GM19452 (cell line): ENCODE measurements around the gene PNPLA3.

ENCODE experiments used
- ATAC-seq: cut with Tn5 transposase; IDR thresholded peaks from one replicate; pipeline ENCODE4 v1.9.1; 2021; ENCODE audit not compliant: unreplicated experiment

PNPLA3 gene

GRCh38 chr22:43923191-43923590 lies 414 bp upstream of the PNPLA3 start:
- no peak for ATAC-seq

DNA sequence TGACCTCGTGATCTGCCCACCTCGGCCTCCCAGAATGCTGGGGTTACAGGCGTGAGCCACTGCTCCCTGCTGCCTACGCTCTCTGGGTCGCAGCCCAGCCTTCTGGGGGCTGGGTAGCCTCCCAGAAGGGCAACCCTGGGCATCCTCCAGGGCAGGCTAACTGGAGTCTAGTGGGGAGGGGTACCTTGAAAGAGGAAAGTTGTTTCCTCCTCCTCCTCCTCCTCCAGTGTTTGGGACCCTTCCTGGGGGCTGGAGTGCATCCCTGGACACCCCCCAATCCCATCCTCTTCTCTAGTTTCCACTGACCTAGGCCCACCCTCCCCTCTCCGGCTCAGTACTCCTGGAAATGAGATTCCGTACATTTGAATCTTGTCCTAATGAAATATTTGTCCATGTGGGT lies 1.3 kb downstream of the PNPLA3 start:
- no peak for ATAC-seq

DNA sequence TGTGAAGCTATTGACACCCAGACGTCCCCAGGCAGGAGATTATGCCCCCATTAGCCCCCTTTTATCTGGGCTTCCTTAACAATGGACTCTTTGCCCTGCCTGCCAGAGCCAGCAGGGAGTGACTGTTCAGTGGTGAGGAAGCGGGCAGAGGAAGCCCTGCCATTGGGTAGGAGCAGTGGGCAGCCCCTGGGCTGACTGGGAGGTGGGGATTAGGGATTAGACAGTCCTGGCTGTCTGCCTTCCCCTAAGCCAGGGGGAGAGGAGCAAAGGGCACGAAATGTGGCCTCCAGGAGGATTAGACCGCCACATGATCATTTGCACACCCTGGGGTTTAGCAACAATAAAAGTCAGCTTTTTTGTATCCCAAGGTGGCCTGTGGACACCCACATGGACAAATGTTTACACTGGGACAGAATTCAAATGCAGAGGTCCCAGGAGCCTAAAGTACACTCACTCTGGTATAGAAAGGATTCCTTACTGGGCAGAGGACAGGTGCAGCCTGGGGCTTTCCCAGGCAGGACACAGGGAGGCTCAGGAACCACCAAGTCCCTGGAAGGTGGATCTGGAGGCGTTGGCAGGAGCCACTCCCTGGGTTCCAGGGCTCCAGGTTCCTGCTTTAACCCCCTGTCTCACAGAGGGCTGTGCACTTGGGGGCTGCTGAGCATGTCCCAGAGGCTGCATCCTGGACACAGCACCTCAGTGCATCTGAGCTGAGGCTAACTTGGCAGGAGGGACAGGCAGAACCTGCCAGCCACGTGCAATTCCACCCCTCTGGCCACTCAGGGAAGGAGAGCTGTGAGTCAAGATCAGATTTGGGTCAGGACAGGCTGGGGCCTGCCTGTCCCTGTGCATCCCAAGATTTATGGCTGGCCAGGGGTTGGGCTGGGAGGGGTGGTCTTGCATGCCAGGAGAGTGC lies 2.1 kb downstream of the PNPLA3 start:
- ATAC-seq, result no peak

- no peak for ATAC-seq
These were observed 2.7 kb downstream of the PNPLA3 start for GRCh38 chr22:43926349-43926710.

DNA sequence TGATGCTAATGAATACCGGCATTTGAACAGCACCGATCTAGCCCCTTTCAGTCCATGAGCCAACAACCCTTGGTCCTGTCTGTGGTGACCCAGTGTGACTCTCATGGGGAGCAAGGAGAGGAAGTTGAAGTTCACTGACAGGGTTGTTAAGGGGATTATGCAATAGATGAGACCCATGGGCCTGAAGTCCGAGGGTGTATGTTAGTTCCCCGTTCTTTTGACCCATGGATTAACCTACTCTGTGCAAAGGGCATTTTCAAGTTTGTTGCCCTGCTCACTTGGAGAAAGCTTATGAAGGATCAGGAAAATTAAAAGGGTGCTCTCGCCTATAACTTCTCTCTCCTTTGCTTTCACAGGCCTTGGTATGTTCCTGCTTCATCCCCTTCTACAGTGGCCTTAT lies 4.9 kb downstream of the PNPLA3 start:
- no peak for ATAC-seq

GRCh38 chr22:43928908-43929307 lies 5.3 kb downstream of the PNPLA3 start:
- no peak for ATAC-seq

DNA sequence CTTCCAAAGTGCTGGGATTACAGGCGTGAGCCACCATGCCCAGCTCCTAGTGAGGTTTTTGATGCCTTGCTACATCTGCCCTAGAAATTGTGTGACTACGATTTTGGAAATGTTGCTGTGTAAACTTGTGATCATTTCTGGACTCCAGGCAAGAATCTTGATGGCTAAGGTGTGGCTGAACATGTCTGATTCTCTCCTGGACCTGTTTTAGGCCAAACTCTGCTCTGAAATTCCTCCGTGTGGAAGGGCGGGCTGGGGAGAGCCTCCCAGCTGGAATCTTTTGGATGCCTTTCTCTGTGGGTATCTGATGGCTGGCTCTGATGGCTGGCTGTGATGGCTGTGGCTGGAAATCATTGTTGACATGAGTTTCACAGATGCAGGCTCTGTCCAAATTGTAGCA lies 8.2 kb downstream of the PNPLA3 start:
- no peak for ATAC-seq

- ATAC-seq, result no peak
These were observed 17.8 kb downstream of the PNPLA3 start for GRCh38 chr22:43941449-43941848.

DNA sequence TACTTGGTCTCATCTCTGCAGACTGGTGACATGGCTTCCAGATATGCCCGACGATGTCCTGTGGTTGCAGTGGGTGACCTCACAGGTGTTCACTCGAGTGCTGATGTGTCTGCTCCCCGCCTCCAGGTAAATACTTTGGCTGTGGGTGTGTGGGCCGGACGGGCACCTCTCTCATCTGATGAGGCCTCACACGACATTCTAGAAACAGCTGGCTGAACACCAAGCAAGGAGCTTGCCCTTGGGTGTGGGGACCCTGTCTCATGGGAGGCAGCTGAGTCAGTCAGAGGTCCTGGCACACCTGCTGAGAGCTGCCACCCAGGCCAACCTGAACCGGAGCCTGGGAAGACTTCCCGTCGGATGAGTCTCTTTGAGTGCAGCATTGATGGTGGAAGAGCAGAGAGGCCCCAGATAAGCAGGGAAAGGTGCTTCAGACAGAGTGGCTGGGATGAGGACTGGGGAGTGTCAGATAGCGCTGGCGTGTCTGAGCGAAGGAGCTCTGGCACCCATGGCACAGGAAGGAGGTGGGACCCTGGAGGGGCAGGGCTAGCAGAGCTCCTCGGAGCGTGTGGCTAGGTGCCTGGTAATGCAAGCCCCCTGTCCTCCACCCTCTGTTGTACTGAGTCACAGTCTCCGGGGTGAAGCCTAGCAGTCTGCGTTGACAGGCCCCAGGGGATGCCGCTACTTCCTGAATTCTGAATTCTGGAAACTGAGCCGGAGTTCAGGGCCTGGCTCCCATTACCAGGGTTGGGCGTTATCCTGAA lies 21.2 kb downstream of the PNPLA3 start:
- no peak for ATAC-seq

GRCh38 chr22:43945632-43946383 lies 22.2 kb downstream of the PNPLA3 start:
- no peak for ATAC-seq

DNA sequence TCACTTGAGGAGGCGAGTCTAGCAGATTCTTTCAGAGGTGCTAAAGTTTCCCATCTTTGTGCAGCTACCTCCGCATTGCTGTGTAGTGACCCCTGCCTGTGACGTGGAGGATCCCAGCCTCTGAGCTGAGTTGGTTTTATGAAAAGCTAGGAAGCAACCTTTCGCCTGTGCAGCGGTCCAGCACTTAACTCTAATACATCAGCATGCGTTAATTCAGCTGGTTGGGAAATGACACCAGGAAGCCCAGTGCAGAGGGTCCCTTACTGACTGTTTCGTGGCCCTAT lies 22.7 kb downstream of the PNPLA3 start:
- no peak for ATAC-seq

GRCh38 chr22:43948836-43949406 lies 25.3 kb downstream of the PNPLA3 start:
- no peak for ATAC-seq

DNA sequence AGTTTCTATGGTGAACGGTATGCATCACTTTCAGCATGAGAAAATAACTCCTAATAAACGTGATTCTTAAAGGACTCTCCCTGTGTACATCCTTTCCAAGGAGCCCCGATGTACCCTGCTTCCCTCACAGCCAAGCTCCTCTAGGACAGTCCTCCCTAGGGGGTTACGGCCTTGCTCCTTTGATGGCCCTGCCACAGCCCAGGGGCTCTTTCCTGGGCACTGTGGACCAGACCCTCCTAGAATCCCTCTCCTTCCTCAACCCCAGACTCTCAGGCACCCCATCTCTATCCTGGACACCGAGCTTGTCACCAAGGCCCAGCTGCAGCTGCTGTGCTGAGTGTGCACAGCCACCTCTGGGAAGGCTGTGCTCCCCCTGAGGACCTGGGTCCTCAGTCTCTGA lies 27.8 kb downstream of the PNPLA3 start:
- ATAC-seq, result no peak

DNA sequence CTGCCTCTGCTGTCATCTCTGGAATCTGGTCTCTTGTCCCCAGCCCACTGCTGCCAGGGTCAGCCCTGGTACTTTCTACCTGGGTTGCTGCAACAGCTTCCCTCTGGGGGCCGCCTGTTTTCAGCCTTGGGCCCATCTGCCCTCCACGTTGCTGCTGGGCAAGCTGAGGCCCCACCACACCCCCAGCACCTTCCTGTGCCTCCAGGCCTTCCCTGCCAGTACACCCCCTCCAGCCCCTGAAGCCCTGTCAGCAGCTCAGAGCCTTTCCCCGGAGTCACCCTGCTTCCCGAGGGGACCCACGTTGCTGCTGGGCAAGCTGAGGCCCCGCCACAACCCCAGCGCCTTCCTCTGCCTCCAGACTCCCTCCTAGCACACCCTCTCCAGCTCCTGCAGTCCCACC lies 28.4 kb downstream of the PNPLA3 start:
- ATAC-seq, result no peak

- no peak for ATAC-seq
These were observed 30.6 kb downstream of the PNPLA3 start for GRCh38 chr22:43953988-43954785.

- ATAC-seq, result peak; percentile 92
These were observed 31.7 kb downstream of the PNPLA3 start, which contains the start of gene SAMM50 for GRCh38 chr22:43955040-43955882. Gene SAMM50 (plus strand): TSS chr22:43955442. CDS start chr22:43955578, 136 bp downstream.

DNA sequence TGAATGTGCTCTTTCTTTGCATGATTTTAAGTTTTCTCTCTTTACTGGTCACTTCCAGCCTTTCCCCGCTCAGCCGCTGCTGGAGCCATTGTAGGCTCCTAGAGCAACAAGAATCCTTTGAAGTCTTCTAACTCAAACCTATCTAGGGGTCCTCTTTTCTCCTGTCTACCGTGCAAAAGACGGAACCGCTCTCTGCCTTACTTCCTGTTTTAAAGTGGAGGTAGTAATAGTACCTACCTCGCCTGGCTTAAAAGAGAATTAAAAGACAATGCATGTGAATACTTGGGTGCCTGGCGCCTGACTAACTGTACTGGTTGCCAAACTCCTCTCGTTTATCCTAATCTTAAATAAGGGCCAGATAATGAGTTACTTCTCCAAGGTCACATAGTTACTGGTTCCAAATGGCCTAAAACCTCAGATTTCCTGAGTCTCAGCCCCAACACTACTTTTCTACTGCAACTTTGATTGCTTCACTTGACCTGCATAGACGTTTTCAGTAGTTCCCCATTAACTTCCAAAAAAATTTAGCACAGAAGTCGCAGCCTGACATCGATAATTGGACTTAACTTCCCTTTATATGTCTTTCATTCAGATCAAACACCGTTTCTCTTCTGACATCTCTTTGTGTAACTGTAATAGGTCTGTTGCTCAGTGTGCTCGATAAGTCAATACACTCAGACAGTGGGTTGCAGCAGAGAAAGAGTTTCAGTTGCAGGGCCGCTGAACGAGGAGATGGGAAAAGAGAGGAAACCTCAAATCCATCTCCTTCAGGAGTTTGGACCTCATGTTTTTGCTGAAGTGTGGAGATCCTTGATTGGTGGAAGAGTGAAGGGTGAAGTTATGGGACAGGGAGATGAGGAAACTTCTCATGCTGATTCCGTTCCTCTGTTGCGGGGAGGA lies 32.5 kb downstream of the PNPLA3 start:
- ATAC-seq, result no peak

- ATAC-seq, result no peak
These were observed 33.3 kb downstream of the PNPLA3 start for GRCh38 chr22:43956805-43957463.
